GM18907 (cell line): ENCODE measurements around the gene MCUB.
"Not testable (repeated sequence)": the region's sequence is repeated elsewhere in the genome, so short reads cannot be mapped to it uniquely, and the experiment has no call there.

Experiments
- ATAC-seq: cut with Tn5 transposase; IDR thresholded peaks from one replicate; pipeline ENCODE4 v1.9.1; 2021; ENCODE audit warnings: mild to moderate bottlenecking, moderate library complexity; ENCODE audit not compliant: unreplicated experiment

MCUB gene

GRCh38 chr4:109576462-109576861, 16.4 kb downstream of the MCUB start:
- ATAC-seq, result no peak

DNA sequence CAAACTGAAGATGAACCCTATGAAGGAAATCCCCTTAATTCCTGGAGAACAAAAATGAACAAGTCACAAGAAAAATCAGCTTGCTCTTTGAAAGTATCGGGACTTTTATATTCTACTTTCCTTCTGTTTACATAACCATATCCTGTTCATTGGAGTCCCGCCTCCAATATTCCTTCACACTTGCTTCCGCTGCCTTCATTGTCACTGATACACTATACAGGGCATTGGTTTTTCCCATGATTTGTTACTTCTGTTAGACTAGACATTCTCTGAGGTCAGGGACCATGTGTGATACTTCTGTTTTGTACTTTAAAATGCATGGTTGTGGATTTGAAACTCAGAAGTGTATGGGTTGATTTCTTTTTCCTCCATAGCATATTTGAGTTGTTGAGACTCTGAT, 18.8 kb downstream of the MCUB start:
- no peak for ATAC-seq

GRCh38 chr4:109579997-109580396, 20.0 kb downstream of the MCUB start:
- ATAC-seq, result not testable (repeated sequence)

DNA sequence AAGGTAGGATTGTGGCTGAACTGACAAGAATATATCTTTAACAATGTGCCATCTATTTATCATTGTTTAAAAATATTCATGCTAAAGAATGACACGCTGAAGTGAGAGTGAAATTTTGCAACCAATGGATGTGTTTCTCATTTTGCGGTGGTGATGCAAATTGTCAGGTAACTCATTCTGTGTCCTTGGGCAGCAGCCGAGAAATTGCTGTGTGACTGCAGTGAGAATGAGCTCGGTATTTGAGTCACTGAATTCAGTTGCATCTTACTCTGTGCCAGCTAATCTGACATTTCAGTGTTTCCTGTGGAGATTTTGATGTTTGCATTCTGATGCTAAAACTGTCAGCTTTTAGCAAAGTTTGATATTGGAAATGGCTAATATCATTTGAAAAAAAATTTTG, 28.1 kb downstream of the MCUB start:
- ATAC-seq, result peak; percentile 98

DNA sequence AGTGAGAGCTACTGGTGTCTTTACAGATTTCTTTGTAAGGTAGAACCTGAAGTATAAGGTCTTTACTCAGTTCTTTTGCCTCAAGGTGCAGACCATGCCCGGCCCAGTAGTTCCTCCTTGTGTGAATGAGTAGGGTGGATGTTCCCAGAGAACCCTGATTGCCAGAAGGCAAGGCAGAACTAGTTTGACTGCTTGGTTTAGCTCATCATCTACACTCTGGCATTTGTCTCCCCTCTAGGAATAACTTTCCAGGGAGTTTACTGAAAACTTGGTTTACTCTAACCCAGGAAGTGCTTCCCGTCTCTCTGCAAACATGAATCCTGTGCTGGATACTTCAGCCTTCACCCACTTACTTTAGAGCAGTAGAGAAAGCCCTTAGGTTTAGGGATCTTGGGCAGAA, 29.1 kb downstream of the MCUB start:
- ATAC-seq, result no peak

GRCh38 chr4:109589605-109590004, 29.6 kb downstream of the MCUB start:
- ATAC-seq, result no peak

- ATAC-seq, result no peak
Observed at GRCh38 chr4:109590905-109591304, 30.9 kb downstream of the MCUB start.

- ATAC-seq, result peak; percentile 52
Observed at GRCh38 chr4:109592367-109592766, 32.3 kb downstream of the MCUB start.

DNA sequence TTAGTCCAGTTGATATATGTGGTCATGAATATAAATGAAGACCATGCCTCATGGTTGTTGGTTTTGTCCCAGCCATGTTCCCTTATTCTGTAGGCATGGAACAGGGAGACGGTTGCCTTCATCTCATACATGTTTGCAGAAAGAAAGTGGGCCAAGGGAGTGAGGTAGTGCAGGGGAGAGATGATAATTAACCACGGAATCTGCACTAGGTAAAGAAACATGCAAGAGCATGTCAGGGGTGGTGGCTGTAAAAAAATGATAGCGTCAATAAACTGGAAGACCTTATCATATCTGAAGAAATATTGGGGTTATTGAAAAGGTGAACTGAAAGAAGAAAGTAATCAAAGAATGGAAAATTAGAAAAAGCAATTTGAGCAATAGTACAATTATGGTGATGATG, 35.1 kb downstream of the MCUB start:
- ATAC-seq, result not testable (repeated sequence)

- not testable (repeated sequence) for ATAC-seq
Observed at GRCh38 chr4:109596420-109597085, 36.5 kb downstream of the MCUB start.

DNA sequence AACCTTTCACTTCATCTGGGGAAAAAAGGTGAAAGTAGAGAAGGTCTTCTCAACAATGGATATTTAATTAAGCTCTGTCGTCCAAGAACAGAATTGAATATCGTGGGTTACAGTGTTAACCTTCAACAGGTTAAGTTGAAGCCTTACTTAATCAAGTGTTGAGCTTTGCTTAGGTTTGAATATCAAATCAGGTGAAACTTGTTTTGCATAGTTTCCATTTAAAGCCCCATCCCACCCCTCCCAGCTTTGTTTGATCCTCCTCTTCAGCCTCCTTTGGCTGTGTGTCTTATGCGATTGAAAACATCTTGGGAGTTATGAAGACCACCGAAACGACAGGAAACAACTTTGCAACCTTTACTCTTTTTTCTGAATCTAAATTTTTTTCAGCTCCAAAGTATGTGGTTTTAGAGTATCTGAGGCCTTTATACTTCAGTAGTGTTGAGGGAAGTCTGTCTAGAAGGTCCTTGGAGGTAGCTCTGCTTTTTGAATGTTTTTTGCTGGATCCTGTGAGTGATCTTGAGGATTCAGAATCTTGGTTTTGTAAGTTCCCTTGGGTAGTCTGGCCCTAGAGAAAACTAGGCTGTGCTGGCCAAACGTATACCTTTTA, 39.1 kb downstream of the MCUB start:
- ATAC-seq, result no peak

DNA sequence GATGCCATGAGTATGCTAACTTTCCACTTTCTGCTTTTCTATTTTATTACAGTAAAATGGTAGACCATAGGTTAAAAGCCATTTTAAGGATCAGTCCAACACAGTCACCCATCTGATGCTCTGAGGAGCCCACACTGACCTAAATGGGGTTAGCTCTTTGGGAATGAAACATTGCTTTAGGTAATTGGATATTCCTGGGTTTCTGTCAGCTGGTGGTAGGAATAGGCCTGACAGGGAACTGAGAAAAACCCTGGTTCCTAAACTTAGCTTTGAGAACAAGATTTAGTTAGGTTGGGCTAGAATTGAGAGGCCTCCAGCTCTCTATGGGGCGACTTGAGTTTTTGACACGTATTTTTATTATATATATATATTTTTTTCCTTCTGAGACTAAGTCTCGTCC, 40.4 kb downstream of the MCUB start:
- no peak for ATAC-seq

GRCh38 chr4:109601336-109601735, 41.3 kb downstream of the MCUB start:
- no peak for ATAC-seq

DNA sequence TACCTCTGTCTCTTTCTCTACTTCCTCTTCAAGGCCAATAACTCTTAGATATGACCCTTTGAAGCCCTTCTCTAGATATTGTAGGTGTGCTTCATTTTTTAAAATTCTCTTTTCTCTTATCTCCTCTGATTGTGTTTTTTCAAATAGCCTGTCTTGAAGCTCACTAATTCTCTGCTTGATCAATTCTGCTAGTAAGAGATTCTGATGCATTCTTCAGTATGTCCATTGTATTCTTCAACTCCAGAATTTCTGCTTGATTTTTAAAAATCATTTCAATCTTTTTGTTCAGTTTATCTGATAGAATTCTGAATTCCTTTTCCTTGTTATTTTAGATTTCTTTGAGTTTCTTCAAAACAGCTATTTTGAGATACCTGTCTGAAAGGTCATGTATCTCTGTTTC, 47.9 kb downstream of the MCUB start:
- no peak for ATAC-seq

GRCh38 chr4:109608879-109609278, 48.8 kb downstream of the MCUB start:
- no peak for ATAC-seq

GRCh38 chr4:109609431-109609830, 49.4 kb downstream of the MCUB start:
- no peak for ATAC-seq

DNA sequence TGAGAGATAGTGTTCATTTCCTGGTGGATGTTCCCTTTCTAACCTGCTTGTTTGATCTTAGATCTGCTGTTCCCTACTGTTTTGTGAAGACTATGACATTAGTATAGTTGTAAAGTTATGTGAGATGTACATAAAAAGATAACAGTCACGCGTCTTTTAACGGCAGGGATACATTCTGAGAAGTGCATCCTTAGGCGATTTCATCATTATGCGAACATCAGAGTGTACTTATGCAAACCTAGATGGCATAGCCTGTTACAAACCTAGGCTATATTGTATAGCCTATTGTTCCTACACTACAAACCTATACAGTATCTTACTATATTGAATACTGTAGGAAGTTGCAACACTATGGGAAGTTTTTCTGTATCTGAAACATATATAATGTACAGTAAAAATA, 50.4 kb downstream of the MCUB start:
- no peak for ATAC-seq

GRCh38 chr4:109611045-109611646, 51.1 kb downstream of the MCUB start:
- ATAC-seq, result no peak

DNA sequence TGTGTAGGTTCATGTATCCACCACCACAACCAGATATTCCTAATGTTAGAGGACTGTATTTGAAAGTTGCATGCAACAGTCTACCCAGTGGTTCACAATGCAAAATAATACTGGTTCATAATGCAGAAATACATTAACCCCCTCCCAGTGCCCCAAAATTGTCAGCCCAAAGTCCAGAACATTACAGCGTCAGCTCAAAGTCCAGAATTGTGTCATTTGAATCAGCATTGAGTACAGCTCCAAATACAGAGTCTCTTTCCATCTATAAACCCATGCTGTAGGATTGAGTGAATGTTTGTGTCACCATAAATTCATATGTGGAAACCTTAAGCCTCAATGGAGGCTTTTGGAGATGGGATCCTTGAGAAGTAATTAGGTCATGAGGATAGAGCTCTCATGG, 54.0 kb downstream of the MCUB start:
- no peak for ATAC-seq

DNA sequence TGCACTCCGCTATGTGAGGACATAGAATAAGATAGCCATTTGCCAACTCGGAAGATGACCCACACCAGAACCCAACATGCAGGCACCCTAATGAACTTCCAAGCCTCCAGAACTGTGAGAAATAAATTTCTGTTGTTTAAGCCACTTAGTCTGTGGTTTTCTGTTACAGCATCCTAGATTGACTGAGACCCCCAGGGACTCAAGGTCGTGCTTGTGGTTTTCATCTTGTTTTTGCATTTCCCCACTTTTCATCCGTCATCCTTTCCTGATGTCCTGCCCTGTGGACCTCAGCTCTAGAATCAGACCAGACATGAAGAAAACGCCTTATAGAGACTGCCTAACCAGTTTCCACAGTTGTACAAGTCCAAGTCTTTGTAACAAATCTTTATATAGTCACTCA, 54.4 kb downstream of the MCUB start:
- ATAC-seq, result no peak

- no peak for ATAC-seq
Observed at GRCh38 chr4:109615742-109616141, 55.7 kb downstream of the MCUB start.

GRCh38 chr4:109616243-109616642, 56.2 kb downstream of the MCUB start:
- no peak for ATAC-seq

- no peak for ATAC-seq
Observed at GRCh38 chr4:109622626-109623025, 62.6 kb downstream of the MCUB start.
